Thymus (tissue), 14 donors: ENCODE data around the gene CHFR. TPM values are rescaled to one million over a fixed set of nuclear protein-coding genes. Genes with fewer than 3 reads are reported as not detected.
"Not testable (repeated sequence)": the region's sequence is repeated elsewhere in the genome, so short reads cannot be mapped to it uniquely, and the experiment has no call there.

Source experiments
- DNase-seq, 9 donors: peaks; one replicate each; pipeline ENCODE4 v3.0.0-alpha.2; 2013; ENCODE audit warnings: low spot score in 9 of 9, low read depth in 6 of 9, missing footprints in 1 of 9
- H3K27ac ChIP-seq, 2 donors: one replicate each; pipeline ENCODE4 v1.5.1; 2013; ENCODE audit warnings: control low read depth in 1 of 2, low read depth in 1 of 2, low read length in 1 of 2, mild to moderate bottlenecking in 1 of 2, moderate library complexity in 1 of 2
- H3K27me3 ChIP-seq, 2 donors: one replicate each; pipeline ENCODE4 v1.5.1; 2013; ENCODE audit warnings: low read length in 1 of 2; ENCODE audit not compliant: control insufficient read depth in 2 of 2, insufficient read depth in 1 of 2
- H3K36me3 ChIP-seq, 2 donors: one replicate each; pipeline ENCODE4 v1.5.1; 2013; ENCODE audit warnings: low read length in 1 of 2, mild to moderate bottlenecking in 1 of 2, moderate library complexity in 1 of 2; ENCODE audit not compliant: control insufficient read depth in 2 of 2, insufficient read depth in 2 of 2
- H3K4me1 ChIP-seq, 2 donors: one replicate each; pipeline ENCODE4 v1.5.1; 2013; ENCODE audit warnings: low read length in 2 of 2; ENCODE audit not compliant: control insufficient read depth in 2 of 2, insufficient read depth in 2 of 2
- H3K4me3 ChIP-seq, 2 donors: one replicate each; pipeline ENCODE4 v1.5.1; 2013; ENCODE audit warnings: low read length in 2 of 2, control low read depth in 1 of 2, mild to moderate bottlenecking in 1 of 2
- H3K9me3 ChIP-seq, 2 donors: one replicate each; pipeline ENCODE4 v1.5.1; 2013; ENCODE audit warnings: low read length in 1 of 2, mild to moderate bottlenecking in 1 of 2; ENCODE audit not compliant: control insufficient read depth in 2 of 2, insufficient read depth in 1 of 2
- whole genome bisulfite sequencing: extraction: QIAGEN DNeasy Blood & Tissue Kit; methylation state at CpG from one replicate; pipeline ENCODE4 v1.1.7; 2013; 5-methylcytosine and 5-hydroxymethylcytosine counted together
- long read RNA-seq, 10 donors: transcript quantifications; one replicate each; lab custom pipeline, GENCODE V29; 2026
- polyA plus RNA-seq: library from polyadenylated mRNA; stranded (reverse); fragments of 200-250 nt; gene quantifications from one replicate; pipeline ENCODE4 v1.2.3, GENCODE V29; 2013
- total RNA-seq: library from RNA; stranded (reverse); fragments of 120-200 nt; gene quantifications from one replicate; pipeline ENCODE4 v1.2.4, GENCODE V29; 2013
- donor health status: healthy.

Gene CHFR, protein sequence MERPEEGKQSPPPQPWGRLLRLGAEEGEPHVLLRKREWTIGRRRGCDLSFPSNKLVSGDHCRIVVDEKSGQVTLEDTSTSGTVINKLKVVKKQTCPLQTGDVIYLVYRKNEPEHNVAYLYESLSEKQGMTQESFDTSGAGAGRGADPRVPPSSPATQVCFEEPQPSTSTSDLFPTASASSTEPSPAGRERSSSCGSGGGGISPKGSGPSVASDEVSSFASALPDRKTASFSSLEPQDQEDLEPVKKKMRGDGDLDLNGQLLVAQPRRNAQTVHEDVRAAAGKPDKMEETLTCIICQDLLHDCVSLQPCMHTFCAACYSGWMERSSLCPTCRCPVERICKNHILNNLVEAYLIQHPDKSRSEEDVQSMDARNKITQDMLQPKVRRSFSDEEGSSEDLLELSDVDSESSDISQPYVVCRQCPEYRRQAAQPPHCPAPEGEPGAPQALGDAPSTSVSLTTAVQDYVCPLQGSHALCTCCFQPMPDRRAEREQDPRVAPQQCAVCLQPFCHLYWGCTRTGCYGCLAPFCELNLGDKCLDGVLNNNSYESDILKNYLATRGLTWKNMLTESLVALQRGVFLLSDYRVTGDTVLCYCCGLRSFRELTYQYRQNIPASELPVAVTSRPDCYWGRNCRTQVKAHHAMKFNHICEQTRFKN
- total RNA-seq (39.5 TPM), polyA plus RNA-seq (85.4 TPM)
- long read RNA-seq, donor 1: 0 reads
- long read RNA-seq, donor 2: 0 reads
- long read RNA-seq, donor 3, partial matches to known transcripts: 0 of 2 reads
- long read RNA-seq, donor 3, other reads (novel, unspliced or antisense): 0 of 2 reads
- long read RNA-seq, donor 4, partial matches to known transcripts: 0 of 2 reads
- long read RNA-seq, donor 4, other reads (novel, unspliced or antisense): 0 of 2 reads
- long read RNA-seq, donor 5, partial matches to known transcripts: 0 of 5 reads
- long read RNA-seq, donor 5, other reads (novel, unspliced or antisense): 0 of 5 reads
- long read RNA-seq, donor 6, partial matches to known transcripts: 0 of 5 reads
- long read RNA-seq, donor 6, other reads (novel, unspliced or antisense): 0 of 5 reads
- long read RNA-seq, donor 7, partial matches to known transcripts: 0 of 1 reads
- long read RNA-seq, donor 7, other reads (novel, unspliced or antisense): 0 of 1 reads
- long read RNA-seq, donor 8, partial matches to known transcripts: 0 of 1 reads
- long read RNA-seq, donor 8, other reads (novel, unspliced or antisense): 0 of 1 reads
- long read RNA-seq, donor 9: 0 reads
- long read RNA-seq, donor 10, partial matches to known transcripts: 0 of 4 reads
- long read RNA-seq, donor 10, other reads (novel, unspliced or antisense): 0 of 4 reads

DNA sequence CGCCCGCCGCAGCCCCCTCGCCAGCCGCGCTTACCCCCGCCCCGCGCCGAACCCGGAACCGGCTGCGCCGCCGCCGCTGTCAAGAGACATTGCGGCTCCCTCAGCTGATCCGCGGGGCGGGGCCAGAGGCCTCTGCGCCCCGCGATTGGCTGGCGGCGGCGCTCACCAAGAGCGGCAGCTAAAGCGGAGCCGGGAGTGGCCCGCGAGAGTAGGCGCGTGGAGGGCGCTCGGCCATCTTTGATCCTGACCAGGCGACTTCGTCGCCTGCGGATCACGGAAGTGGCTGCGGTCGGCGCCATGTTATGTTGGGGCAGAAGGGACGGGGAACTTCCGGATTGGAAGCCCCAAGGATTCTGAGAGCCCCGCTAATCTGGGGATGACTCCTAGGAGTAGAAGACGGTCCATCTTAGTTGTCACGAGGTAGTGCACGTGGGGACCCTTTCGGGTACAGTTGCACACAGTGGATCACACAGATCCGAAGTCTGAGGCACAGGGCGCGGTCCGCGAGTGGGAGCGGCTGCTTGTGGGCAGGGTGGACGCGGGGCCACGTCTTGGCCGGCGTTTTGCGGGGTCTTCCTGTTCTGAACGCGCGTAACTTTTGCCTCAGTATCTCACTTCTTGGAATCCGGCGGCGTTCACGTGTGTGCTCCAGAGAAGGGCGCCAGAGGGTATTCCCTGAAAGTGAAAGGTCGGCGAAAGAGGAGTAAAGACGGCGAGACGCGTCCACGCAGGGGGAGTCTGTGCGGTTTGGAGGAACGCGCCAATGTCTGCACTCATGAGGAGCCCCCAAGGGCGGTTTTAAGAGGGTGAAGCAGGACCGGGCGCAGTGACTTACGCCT, at the start of gene CHFR:
TSS of gene CHFR (minus strand) at position 93 of the 839 bp plus-strand sequence. CDS start 277 bp downstream, outside the sequence.
- Histone ChIP-seq H3K27me3 (no peaks in the 10 kb centered on the region), H3K27ac (peak within 1 kb of the TSS; percentile 78 to 97), H3K4me3 (peak within 1 kb of the TSS; percentile 68 to 83), H3K9me3 (peaks cover 0 to 16% of the 10 kb centered on the region in 2 donors), H3K4me1 (peaks cover 6 to 12% of the 10 kb centered on the region in 2 donors), H3K36me3 (peaks cover 12 to 15% of the 10 kb centered on the region in 2 donors)
- DNase-seq: peak; percentile 74 to 96 (median 91)
- WGBS: 3% methylated on average over 84 of the region's 84 CpGs

DNA sequence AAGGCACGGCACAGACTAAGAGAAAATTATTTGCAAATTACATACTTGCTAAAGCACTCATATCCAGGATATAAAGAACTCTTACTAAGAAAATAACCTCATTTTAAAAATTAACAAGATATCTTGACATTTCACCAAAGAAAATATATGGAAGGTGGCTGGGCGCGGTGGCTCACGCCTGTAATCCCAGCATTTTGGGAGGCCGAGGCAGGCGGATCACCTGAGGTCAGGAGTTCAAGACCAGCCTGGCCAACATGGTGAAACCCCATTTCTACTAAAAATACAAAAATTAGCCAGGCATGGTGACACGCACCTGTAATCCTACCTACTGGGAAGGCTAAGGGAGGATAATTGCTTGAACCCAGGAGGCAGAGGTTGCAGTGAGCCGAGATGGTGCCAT, 49.5 kb upstream of the CHFR start:
- not testable (repeated sequence) for DNase-seq, H3K27me3 ChIP-seq, H3K4me3 ChIP-seq, H3K4me1 ChIP-seq, H3K27ac ChIP-seq
- H3K9me3 ChIP-seq: peaks cover 19 to 51% of the 10 kb centered on the region in 2 donors
- H3K36me3 ChIP-seq: peaks cover 4 to 19% of the 10 kb centered on the region in 2 donors
- WGBS: 97% methylated on average over 8 of the region's 8 CpGs

DNA sequence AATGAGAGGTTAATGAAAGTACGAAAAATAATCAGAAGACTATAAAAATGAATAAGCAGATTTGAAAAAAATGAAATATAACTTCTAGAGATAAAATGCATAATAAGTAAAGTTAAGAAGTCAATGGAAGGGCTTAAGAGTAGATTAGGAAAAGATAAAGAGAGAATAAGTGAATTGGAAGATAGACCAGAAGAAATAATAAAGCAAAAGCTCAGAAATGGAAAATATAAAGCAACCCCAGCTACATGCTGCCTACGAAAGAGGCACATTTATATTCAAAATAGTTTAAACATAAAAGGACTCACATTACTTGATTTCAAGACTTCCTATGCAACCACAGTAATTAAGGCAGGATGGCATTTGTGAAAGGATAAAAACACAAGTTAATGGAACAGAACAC, 48.8 kb upstream of the CHFR start:
- Histone ChIP-seq H3K36me3 (peaks cover 4 to 14% of the 10 kb centered on the region in 2 donors), H3K4me3 (no peak overlapping the region), H3K27ac (no peak overlapping the region), H3K27me3 (no peaks in the 10 kb centered on the region), H3K9me3 (peaks cover 13 to 47% of the 10 kb centered on the region in 2 donors), H3K4me1 (no peaks in the 10 kb centered on the region)
- no peak for DNase-seq
- WGBS: over 99% methylated on average over 2 of the region's 2 CpGs

DNA sequence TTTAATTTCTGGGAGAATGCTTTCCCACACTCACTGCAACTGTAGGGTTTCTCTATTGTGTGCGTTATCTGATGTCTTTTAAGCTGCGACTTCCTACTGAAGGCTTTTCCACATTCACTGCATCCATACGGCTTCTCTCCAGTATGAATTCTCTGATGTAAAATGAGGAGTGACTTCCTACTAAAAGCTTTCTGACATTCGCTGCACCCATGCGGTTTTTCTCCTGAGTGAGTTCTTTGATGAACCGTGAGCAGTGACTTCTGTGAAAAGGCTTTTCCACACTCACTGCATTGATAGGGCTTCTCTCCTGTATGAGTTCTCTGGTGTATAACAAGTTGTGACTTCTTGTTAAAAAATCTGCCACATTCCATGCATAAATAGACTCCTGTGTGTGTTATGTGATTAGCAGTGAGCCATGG, 39.0 kb upstream of the CHFR start:
- Histone ChIP-seq H3K4me3 (no peak overlapping the region), H3K27me3 (no peaks in the 10 kb centered on the region), H3K4me1 (no peaks in the 10 kb centered on the region), H3K27ac (no peak overlapping the region), H3K9me3 (peaks cover 14 to 59% of the 10 kb centered on the region in 2 donors), H3K36me3 (peaks cover 0 to 10% of the 10 kb centered on the region in 2 donors)
- over 99% methylated on average over 6 of the region's 6 CpGs for WGBS
- no peak for DNase-seq

DNA sequence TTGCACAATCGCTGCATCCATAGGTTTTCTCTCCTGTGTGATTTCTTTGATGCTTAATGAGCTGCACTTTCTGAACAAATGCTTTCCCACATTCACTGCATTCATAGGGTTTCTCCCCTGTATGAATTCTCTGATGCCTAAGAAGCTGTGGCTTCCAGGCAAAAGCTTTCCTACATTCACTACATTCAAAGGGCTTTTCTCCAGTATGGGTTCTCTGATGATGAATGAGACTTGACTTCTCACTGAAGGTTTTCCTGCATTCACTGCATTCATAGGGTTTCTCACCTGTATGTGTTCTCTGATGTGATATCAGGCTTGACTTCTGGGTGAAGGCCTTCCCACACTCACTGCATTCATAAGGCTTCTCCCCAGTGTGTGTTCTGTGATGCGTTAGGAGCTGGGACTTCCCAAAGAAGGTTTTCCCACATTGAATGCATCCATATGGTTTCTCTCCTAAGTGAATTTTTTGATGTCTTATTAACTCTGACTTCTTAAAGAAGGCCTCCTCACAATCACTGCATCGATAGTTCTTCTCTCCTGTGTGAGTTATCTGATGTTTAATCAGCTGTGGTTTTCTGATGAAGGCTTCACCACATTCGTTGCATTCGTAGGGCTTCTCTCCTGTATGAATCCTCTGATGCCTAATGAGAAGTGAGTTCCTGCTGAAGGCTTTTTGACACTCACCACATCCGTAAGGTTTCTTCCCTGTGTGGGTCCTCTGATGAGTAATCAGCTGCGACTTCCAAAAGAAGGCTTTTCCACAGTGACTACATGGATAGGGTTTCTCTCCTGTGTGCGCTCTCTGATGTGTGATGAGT, 38.4 kb upstream of the CHFR start:
- 98% methylated on average over 8 of the region's 8 CpGs for WGBS
- H3K36me3 ChIP-seq: peaks cover 0 to 10% of the 10 kb centered on the region in 2 donors
- no peak overlapping the region for H3K27ac ChIP-seq
- H3K4me3 ChIP-seq: no peak overlapping the region
- no peaks in the 10 kb centered on the region for H3K27me3 ChIP-seq
- H3K4me1 ChIP-seq: no peaks in the 10 kb centered on the region
- peaks cover 14 to 60% of the 10 kb centered on the region in 2 donors for H3K9me3 ChIP-seq
- no peak for DNase-seq

DNA sequence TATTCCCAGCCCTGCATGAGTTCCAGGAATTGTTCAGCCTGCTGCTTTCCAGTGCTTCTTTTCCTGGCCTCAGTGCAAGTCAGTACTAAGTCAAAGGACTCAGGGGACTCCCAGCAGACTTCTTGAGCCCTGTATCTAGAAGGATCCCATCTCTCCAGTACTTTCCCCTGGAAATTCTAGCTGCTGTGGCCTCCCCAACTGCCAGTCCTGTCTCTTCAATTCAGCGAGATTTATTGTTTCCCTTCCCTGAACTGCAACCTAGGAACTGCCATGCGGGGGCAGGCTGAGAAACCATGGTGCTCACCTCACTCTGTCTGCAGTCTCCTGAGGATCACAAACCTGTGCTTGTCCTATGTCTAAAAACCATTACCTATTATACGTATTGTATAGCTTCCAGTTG, 37.0 kb upstream of the CHFR start:
- Histone ChIP-seq H3K36me3 (peaks cover 0 to 7% of the 10 kb centered on the region in 2 donors), H3K9me3 (peaks cover 14 to 63% of the 10 kb centered on the region in 2 donors), H3K27ac (no peak overlapping the region), H3K4me3 (no peak overlapping the region), H3K4me1 (no peaks in the 10 kb centered on the region), H3K27me3 (no peaks in the 10 kb centered on the region)
- 97% methylated on average over 3 of the region's 3 CpGs for WGBS
- DNase-seq: no peak

DNA sequence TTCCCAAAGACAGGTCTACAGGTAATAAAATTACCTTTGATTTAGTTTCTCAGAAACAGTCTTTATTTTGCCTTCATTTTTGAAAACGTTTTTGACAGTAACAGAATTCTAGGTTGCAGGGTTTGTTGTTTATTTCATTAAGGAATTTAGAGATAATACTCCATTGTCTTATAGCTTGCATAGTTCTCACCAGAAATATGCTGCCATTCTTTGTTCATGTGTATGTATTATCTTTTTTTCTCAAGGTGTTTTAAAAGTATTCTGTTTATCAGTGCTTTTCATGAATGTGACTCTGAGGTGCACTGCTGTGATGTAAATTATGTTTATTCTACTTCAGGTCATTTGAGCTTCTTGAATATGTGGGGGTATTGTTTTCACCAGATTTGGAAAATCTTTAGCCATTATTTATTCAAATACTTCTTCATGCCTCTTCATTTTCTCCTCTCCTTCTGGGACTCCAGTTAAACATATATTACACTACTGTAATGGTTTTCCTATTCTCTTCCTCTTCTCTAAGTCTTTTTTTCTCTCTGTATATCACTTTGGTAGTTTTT, 36.0 kb upstream of the CHFR start:
- 56% methylated on average over 1 of the region's 1 CpG for WGBS
- no peak overlapping the region for H3K4me3 ChIP-seq
- peaks cover 0 to 3% of the 10 kb centered on the region in 2 donors for H3K36me3 ChIP-seq
- no peak for DNase-seq
- H3K27me3 ChIP-seq: no peaks in the 10 kb centered on the region
- no peak overlapping the region for H3K27ac ChIP-seq
- H3K4me1 ChIP-seq: no peaks in the 10 kb centered on the region
- peaks cover 15 to 64% of the 10 kb centered on the region in 2 donors for H3K9me3 ChIP-seq
